NCI-H146 treated with DMSO at 0.1 percent for 48 hours (cell line): Measurements from ENCODE around the gene KDM1B.
"Not testable (repeated sequence)": the region's sequence is repeated elsewhere in the genome, so short reads cannot be mapped to it uniquely, and the experiment has no call there.

Experiments
- DNase-seq: peaks from one replicate; lab custom pipeline; 2025; ENCODE audit not compliant: unreplicated experiment; lab: John Stamatoyannopoulos, UW

KDM1B gene

DNA sequence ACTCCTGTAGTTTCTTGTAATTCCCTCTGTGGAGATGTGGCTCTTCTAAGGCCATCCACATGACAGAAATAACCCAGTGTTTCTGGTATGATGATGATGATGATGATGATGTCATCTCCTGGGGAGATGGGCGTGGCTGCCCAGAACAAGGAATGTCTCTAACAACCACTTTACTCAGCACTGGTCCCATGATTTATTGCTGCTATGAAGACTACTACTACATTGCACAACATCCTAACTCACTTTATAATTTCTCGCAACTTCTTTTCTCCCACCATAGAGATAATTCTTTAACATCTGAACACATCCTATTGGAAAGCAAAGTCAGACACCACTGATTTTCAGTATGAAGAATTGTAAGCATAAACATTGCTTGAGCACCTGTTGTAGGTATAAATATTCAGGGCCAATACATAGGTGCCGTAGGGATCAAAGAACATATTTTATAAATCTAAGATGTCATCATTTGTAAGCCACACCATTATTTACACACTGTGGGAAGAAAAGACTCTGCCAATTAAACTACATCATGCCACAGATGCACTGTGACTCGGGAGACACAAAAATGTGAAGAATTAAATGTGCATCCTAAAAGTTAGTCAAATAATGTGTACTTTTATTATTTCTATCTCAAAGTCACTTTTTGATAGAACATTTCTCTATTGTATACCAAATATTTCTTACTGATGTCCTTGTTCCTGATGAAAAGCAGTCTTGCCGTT, 6.8 kb upstream of the KDM1B start:
- no peak for DNase-seq

- DNase-seq: not testable (repeated sequence)
These were observed 3.8 kb upstream of the KDM1B start for GRCh38 chr6:18151391-18151790.

DNA sequence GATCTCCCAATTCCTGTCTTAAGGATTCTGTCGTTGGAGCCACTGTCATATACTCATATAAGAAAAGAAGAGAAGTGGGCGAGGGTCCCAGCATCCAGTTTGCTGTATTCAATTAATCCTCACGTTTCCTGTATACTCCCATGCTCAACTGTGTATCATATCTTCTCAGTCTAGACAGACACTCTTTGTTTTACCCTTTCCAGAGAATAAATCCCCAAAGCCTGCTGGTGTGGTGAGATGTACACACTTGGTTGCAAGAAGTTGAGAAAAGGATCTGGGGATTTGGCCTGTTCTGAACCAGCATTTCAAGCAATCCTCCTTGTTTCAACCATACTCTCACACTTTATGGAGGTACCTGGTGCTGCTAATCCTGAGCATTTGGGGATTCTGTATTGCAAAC, 3.4 kb upstream of the KDM1B start:
- DNase-seq: no peak

DNA sequence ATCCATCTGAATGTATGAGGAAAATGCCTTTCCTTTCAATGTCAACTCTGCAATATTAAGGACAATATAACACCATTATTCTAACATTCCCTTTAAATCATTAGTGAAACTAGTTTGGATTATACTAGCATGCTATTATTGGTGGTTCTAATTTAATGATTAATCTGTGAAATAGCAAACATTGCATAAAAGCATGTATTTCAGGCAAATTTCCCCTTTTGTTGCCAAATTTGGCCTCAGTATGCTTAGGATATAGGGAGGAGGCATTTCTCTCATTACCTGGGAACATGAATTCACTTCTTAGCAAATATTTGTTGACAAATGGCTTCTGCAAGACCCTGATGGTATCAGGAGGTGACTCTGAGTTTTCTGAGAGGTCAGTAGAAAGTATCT, 1.9 kb upstream of the KDM1B start:
- no peak for DNase-seq

DNA sequence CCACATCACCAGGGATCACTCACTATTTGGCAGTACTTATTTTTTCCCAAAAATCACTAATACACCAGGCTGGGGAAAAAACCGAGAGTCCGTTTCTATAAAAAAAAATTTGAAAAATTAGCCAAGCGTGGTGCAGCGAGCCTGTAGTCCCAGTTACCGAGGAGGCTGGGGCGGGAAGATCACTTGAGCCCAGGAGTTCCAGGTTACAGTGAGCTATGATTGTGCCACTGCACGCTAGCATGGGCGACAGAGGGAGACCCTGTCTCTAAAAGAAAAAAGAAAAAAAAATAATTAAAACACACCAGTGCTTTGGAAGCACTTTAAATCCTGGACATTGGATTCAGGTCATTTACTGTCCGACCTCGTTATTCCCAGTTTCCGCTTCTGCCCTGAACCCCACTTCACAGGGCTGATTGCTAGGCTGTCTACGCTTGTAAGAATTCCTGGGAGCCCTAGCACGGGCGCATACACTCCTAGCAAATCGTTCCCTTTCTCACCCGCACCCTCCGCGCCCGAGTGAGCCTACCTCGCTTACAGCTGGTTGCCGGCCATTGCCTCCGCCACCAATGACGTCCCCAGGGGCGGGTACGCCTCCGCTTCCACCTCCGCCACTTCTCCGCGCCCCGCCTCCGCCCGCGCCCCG, 594 bp upstream of the KDM1B start, which contains the start of gene TPMT:
Gene TPMT (minus strand): TSS at position 571 of the 643 bp plus-strand sequence. CDS start 5,950 bp downstream, outside the sequence.
- peak; percentile 93 for DNase-seq

- peak; percentile 68 for DNase-seq
These were observed 721 bp downstream of the KDM1B start for GRCh38 chr6:18155864-18156421.

DNA sequence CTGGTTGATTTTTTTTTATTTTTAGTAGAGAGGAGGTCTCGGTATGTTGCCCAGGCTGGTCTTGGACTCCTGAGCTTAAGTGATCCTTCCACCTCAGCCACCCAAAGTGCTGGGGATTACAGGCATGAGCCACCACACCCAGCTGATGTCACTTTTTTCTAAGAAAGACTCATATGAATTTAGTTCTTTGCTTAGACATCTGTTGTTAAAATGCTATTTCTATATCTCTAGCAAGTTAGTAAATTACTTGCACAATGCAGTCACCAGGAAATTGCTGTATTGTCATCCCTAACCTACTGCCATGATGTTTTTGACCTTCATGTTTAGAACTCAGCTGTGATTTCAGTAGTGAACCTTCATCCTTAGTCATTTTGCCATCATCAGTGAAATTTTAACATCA, 5.7 kb downstream of the KDM1B start:
- no peak for DNase-seq

DNA sequence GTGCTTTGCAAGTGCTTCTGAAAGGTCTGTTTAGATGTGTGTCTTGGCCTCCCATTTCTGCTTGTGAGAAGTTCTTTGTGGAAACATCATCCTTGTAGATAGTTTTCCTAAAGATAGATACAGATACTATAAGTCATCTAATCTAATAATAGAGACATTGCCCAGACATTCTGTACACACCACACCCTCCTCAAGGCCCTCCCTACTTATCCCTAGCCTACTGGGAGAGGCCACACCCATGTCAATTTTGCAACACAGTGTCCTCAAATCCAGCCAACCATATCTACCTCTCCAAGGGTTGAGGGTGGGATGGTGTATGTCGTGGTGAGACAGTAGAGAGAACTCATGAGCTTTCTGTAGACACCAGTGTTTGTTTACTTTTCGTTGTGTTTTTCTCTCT, 6.2 kb downstream of the KDM1B start:
- no peak for DNase-seq

GRCh38 chr6:18162401-18162800, 7.2 kb downstream of the KDM1B start:
- no peak for DNase-seq

- DNase-seq: no peak
These were observed 10.5 kb downstream of the KDM1B start for GRCh38 chr6:18165751-18166150.

- no peak for DNase-seq
These were observed 11.3 kb downstream of the KDM1B start for GRCh38 chr6:18166312-18167036.

DNA sequence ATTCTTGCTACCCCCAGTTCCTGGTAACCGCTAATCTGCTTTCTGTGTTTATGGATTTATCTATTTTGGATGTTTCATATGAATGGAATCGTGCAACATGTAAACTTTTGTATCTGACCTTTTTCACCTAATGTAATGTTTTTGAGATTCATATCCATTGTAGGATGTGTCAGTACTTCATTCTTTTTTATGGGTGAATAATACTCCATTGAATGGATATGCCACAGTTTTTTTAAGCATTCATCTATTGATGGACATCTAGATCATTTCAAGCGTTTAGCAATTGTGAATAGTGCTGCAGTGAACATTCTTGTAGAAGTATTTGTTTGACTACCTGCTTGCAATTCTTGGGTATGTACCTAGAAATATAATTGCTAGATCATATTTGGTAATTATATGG, 13.0 kb downstream of the KDM1B start:
- no peak for DNase-seq

DNA sequence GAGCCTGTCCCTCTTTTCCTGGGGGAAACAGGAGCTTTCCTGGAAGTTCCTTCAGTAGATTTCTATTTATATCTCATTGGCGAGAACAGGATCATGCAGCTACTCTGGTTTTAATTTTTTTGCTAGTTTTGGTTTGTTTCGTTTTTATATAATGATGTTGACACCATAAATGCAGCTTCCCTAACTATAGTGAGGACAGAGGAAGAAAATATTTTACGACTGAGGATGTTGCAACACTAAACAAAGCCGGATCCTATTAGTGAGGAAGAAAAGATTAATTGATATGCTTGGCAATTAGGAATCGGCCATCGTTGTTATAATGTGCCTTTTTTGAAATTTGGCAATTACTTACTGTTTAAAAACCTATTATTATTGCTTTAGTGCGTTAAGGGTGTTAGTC, 16.6 kb downstream of the KDM1B start:
- DNase-seq: no peak

- DNase-seq: not testable (repeated sequence)
These were observed 21.0 kb downstream of the KDM1B start for GRCh38 chr6:18176198-18176597.

GRCh38 chr6:18177286-18177965, 22.2 kb downstream of the KDM1B start:
- DNase-seq: no peak

DNA sequence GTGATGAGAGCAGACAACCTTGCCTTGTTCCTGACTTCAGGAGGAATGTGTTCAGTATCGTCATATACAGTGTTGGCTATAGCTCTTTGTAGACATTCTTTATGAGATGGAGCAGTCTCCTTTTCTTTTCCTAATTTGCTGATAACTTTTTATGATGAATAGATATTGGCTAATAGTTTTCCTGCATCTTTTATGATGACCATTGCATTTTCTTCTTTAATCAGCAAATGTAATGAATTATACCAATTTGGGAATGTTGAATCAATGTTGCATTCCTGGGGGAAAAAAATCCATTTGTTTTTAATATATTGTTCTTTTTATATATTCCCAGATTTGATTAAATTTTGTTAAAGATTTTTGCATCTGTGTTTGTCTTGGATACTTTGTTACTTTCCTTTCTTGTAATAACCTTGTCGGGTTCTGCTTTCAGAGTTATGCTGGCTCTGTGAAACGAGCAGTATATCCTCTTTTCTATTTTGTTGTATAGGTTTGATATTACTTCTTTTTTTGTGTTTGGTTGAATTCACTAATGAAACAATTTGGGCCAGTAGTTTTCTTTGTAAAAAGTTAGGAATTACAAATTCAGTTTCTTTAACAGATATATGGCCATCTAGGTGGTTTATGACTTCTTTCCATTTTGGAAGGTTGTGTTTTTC, 23.9 kb downstream of the KDM1B start:
- no peak for DNase-seq

- DNase-seq: no peak
These were observed 24.6 kb downstream of the KDM1B start for GRCh38 chr6:18179770-18180356.

DNA sequence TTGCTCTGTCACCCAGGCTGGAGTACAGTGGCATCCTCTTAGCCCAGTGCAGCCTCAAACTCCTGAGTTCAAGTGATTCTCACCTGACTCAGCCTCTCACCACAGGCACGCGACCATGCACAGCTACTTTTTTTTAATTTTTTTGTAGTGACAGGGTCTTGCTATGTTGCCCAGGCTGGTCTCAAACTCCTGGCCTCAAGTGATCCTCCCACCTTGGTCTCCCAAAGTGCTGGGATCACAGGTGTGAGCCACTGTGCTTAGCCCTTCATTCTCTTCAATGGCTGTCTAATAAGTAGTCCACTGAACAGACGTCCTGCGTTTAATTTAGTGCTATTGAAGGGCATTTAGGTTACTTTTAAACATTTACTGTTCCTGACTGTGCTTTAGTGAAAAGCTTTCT, 27.3 kb downstream of the KDM1B start:
- DNase-seq: no peak

- no peak for DNase-seq
These were observed 28.5 kb downstream of the KDM1B start for GRCh38 chr6:18183766-18184165.

DNA sequence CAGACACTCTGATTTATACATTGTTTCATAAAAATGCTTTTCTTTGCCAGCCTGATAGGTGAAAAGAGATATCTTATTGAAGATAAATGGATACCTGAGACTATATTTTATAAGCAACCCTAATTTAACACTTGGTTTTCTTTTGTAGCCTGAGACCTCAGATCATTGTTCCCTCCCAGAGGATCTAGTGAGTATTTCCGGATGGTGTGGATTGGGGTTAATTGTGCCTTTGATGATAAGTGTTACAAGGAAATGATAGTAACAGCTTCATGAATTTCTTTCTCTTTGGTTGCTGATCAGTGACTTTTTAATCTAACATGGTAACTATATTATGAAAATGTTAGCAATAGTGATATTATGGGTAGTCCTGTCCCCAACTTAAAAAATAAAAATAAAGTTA, 30.4 kb downstream of the KDM1B start:
- DNase-seq: no peak
